Left ventricle myocardium inferior (tissue), 1 donor: ENCODE data around the gene BRICD5. TPM values are rescaled to one million over a fixed set of nuclear protein-coding genes. Genes with fewer than 3 reads are reported as not detected.

Experiments
- DNase-seq: peaks from one replicate; pipeline ENCODE4 v3.0.0-alpha.2; 2020
- H3K27ac ChIP-seq: fragments of 200-600 bp; replicated peaks from 2 replicates; pipeline ENCODE4 v1.8.0; 2021
- H3K27me3 ChIP-seq: fragments of 200-600 bp; 2 replicates; pipeline ENCODE4 v1.8.0; 2021; ENCODE audit warnings: low read depth
- H3K36me3 ChIP-seq: fragments of 200-600 bp; 2 replicates; pipeline ENCODE4 v1.8.0; 2021
- H3K4me1 ChIP-seq: fragments of 200-600 bp; 2 replicates; pipeline ENCODE4 v1.8.0; 2021
- H3K4me3 ChIP-seq: fragments of 200-600 bp; 2 replicates; pipeline ENCODE4 v1.8.0; 2021; ENCODE audit warnings: mild to moderate bottlenecking, moderate library complexity
- H3K9me3 ChIP-seq: fragments of 200-600 bp; replicated peaks from 2 replicates; pipeline ENCODE4 v1.8.0; 2021
- intact Hi-C: fragments of 100-400 bp; cut with micrococcal nuclease; formaldehyde crosslinking; loops from one replicate; pipeline ENCODE4 v1.11.0; 2022
- total RNA-seq: library from RNA; stranded (reverse); fragmentation: NEBNext Ultra II Directional; extraction: Animal tissue kit (Norgen Biotek cat#: 25700); gene quantifications from one replicate; pipeline ENCODE4 v1.2.1, GENCODE V29; 2021
- TF ChIP-seq, protein P1 (sequence below): fragments of 200-600 bp; IDR thresholded peaks from 2 replicates; pipeline ENCODE4 v1.8.0; 2021; ENCODE audit warnings: antibody characterized with exemption, mild to moderate bottlenecking, borderline replicate concordance
- donor health status: DM: no; HTN: yes; CAD: no; lungs with severe emphysema.

BRICD5 gene
- total RNA-seq, 1 donor from 2014 or later = 10.9 TPM

DNA sequence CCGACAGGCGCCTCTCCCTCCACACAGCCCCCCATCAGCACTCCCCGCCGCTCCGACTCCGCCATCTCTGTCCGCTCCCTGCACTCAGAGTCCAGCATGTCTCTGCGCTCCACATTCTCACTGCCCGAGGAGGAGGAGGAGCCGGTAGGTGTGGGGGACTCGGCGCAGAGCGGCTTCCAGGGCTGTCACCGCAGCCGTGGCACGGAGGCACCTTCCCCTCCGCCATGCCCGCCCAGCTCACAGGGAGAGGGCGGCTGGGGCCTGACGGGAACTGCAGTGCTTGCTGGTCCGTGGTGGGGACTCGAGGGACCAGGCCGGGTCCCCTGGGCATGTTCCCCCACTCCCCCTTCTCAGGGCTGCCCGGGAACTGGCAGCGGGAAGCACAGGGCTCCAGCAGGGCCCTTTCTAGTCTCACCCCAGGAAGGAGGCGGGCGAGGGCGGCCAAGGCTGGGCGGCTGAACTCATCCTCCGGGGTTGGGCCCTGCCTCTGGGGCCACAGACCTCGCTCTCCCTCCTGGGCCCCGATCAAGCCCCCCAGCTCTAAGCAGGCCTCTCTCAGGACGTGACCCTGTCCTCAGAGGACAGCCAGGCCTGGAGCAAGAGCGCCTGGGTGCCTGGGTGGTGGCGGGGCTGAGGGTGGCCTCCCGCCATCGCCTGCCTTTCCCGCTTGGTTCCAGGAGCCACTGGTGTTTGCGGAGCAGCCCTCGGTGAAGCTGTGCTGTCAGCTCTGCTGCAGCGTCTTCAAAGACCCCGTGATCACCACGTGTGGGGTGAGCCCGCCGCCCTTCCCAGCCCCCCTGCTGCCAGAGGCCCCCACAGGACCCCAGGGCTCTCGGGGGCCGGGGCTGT is 39.9 kb downstream of the BRICD5 start:
- intact Hi-C loops = no loop called here

DNA sequence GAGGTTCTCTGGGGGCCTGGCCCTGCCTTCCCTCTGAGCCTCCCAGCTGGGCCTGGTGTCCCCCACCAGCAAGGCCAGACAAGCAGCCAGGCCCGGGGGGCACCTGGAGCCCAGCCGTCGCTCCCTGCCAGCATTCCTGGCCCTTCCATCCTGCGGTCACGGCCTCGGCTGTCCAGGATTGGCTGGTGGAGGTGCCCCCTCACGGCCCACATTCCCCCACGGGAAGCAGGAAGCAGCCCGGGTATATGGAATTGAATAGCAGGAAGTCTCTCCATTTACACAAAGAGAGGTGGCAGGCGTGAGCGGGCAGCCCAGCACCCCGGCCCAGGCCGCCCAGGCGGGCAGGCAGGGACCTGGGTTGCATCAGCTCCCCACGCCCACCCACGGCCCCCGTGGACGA is 40.6 kb downstream of the BRICD5 start:
- Histone ChIP-seq H3K4me3 (peak overlapping the region; percentile 43), H3K9me3 (no peaks in the 10 kb centered on the region), H3K27ac (peak overlapping the region; percentile 48), H3K36me3 (peaks cover 63% of the 10 kb centered on the region), H3K4me1 (no peaks in the 10 kb centered on the region), H3K27me3 (no peaks in the 10 kb centered on the region)
- DNase-seq = no peak
- TF ChIP-seq, protein P1, sequence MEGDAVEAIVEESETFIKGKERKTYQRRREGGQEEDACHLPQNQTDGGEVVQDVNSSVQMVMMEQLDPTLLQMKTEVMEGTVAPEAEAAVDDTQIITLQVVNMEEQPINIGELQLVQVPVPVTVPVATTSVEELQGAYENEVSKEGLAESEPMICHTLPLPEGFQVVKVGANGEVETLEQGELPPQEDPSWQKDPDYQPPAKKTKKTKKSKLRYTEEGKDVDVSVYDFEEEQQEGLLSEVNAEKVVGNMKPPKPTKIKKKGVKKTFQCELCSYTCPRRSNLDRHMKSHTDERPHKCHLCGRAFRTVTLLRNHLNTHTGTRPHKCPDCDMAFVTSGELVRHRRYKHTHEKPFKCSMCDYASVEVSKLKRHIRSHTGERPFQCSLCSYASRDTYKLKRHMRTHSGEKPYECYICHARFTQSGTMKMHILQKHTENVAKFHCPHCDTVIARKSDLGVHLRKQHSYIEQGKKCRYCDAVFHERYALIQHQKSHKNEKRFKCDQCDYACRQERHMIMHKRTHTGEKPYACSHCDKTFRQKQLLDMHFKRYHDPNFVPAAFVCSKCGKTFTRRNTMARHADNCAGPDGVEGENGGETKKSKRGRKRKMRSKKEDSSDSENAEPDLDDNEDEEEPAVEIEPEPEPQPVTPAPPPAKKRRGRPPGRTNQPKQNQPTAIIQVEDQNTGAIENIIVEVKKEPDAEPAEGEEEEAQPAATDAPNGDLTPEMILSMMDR = no peak
- intact Hi-C loops = no loop called here

More for the DNA sequence above, 39.9 kb downstream of the BRICD5 start:
- no peak for DNase-seq
- H3K27me3 ChIP-seq = no peaks in the 10 kb centered on the region
- H3K27ac ChIP-seq = peak overlapping the region; percentile 48
- no peaks in the 10 kb centered on the region for H3K4me1 ChIP-seq
- TF ChIP-seq, protein P1 = no peak
- H3K4me3 ChIP-seq = peak overlapping the region; percentile 43
- peaks cover 67% of the 10 kb centered on the region for H3K36me3 ChIP-seq
- H3K9me3 ChIP-seq = no peaks in the 10 kb centered on the region

DNA sequence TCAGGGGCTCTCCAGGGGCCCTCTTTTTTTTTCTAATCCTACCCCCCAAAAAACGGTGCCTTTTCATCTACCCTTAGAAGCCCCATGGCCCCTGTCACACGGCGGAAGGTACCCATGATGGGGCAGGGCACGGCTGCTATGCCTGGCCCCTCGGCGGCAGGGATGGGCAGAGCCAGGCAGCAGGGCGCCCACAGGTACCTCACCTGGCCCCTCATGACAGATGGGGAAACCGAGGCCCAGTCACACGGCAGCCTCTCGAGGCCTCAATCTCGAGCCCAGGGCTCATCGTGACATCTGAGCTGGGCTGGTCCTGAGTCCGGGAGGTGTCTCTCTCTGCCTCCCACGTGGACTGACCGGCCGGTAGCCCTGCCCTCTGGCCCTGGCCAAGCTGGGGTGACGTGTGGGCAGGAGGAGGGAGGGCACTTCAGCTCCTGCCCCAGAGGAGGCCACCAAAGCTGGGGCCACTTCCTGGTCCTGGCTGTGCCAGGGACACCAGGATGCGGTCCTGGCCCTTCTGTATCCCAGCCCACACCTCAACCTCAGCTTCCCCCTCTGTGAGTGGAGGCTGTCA is 43.5 kb downstream of the BRICD5 start:
- no peak for DNase-seq
- Histone ChIP-seq H3K4me1 (no peaks in the 10 kb centered on the region), H3K36me3 (peaks cover 38% of the 10 kb centered on the region), H3K27ac (no peak overlapping the region), H3K9me3 (no peaks in the 10 kb centered on the region), H3K27me3 (no peaks in the 10 kb centered on the region), H3K4me3 (no peak overlapping the region)
- TF ChIP-seq, protein P1 = no peak
- intact Hi-C loops = no loop called here

DNA sequence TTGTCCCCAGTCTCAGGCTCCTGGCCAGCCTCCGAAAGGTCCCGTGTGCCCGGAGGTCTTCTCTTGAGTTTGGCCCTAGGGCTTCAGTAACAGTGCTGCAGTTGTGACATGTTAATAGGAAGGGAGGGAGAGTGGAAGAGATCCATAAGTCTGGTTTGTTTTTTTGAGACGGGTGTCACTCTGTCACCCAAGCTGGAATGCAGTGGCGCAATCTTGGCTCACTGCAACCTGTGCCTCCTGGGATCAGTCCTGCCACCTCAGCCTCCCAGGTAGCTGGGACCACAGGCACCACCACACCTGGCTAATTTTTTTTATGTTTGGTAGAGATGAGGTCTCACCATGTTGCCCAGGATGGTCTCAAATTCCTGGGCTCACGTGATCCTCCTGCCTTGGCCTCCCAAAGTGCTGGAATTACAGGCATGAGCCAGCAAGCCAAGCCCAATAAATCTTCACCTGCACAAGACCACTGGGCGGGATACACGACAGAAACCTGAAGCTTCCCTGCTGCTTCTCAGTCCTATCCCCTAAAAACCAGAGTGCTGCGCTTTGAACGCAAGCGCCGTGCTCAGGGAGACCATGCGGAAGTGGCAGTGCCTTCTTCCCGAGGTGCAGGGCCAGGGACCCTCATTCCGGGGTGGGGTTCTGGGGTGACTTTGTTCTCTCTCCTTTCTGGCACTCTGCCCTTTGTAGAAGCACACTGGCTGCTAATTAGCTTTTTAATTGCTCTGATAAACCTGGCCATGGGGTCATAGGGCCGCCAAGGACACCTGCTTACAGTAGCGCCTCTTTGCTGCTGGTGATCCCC is 44.2 kb downstream of the BRICD5 start:
- intact Hi-C loops = no loop called here
- no peaks in the 10 kb centered on the region for H3K9me3 ChIP-seq

DNA sequence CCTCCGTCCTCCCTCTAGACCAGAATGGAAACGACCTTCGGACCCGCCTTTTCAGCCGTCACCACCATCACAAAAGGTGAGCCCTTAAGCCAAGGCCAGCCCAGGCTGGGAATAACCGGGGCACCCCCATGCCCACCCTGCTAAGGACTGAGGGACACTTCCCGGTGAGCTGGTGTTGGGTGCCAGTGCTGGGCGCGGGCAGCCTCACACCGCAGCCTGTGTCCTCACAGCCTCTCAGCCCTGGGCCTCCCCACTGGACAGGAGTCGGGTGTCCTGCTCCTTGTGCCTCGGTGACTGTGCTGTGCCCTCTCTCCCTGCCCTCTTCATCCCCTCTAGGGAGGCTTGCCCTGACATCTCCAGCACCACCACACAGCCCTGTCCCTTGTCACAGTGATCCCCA is 44.8 kb downstream of the BRICD5 start:
- intact Hi-C loops = no loop called here
- H3K36me3 ChIP-seq = peaks cover 26% of the 10 kb centered on the region

More for the DNA sequence above, 44.2 kb downstream of the BRICD5 start:
- DNase-seq = no peak
- Histone ChIP-seq H3K27me3 (no peaks in the 10 kb centered on the region), H3K36me3 (peaks cover 32% of the 10 kb centered on the region), H3K27ac (no peak overlapping the region), H3K4me1 (peaks cover 3% of the 10 kb centered on the region), H3K4me3 (no peak overlapping the region)
- TF ChIP-seq, protein P1 = no peak

More for the DNA sequence above, 44.8 kb downstream of the BRICD5 start:
- Histone ChIP-seq H3K27me3 (no peaks in the 10 kb centered on the region), H3K9me3 (no peaks in the 10 kb centered on the region), H3K4me1 (peaks cover 7% of the 10 kb centered on the region), H3K27ac (no peak overlapping the region), H3K4me3 (no peak overlapping the region)
- DNase-seq = no peak
- TF ChIP-seq, protein P1 = no peak
